CD4-positive, alpha-beta T cell treated with Interleukin-6 for 4 hours (primary cell): ENCODE data around the gene SPATA31C2.
"Not testable (repeated sequence)": the region's sequence is repeated elsewhere in the genome, so short reads cannot be mapped to it uniquely, and the experiment has no call there.

Source experiments
- DNase-seq: peaks from one replicate; pipeline ENCODE4 v3.0.0-alpha.2; 2020; ENCODE audit warnings: mixed read lengths

SPATA31C2 gene

GRCh38 chr9:88123413-88123812 lies 14.9 kb downstream of the SPATA31C2 start:
- not testable (repeated sequence) for DNase-seq

GRCh38 chr9:88118121-88118520 lies 20.2 kb downstream of the SPATA31C2 start:
- DNase-seq, result not testable (repeated sequence)

DNA sequence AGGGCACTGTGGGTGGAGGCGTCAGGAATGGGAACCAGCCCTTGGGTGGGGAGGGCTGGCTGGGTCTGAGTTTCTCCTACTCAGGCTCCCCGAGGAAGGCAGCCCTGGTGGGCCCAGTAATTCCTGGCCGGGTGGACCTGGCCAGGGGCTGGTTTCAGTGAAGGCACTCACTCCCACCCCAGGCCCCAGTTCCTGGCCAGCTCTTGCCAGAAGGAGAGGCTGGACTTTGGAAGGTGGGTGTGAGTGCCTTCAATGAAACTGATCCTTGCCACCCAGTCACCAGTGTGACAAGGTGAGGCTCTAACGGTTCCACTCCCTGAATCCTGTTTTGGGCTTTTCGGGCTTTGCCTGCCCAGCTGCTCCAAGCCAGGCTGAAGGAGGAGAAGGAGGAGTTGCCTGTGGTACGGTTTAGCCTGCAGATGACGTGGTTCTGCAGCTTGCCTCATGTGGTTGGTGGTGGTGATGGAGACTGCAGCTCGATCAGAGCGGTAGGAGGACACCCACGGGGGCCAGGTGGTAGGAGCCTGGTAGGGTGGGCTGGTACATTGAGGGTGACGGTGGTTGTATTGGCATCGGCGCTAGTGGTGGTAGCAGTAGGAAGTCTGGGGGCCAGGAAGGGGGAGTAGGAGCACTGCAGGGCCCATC lies 23.2 kb downstream of the SPATA31C2 start:
- DNase-seq, result not testable (repeated sequence)

DNA sequence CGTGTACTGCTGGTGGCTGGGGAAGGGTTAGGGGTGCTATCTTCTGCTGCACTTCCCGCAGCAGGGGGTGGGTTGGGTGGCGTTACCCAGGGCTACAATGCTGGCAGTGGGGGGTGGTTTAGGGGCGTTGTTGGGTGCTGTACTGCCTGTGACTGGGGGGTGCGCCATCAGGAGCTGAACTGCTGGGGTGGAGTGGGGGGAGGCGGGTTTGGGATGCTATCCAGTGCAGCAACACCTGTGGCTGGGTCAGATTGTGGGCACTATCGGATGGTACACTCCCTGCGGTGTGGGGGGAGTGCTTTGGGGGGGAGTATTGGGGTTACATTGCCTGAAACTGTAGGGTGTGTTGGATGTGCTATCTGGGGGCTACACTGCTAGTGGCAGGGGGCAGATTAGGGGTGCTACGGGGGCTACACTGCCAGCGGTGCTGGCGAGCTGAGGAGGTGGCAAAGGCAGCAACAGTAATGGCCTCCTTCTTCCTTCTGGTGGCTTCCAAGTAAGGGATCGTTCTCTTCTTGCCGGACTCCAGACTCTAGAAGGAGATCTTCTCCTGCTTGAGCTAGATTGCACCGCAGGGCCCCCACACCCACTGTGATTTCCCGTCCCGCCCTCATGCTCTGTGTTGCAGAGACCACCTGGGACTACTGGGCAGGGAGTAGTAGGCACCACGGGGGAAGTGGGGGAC lies 23.9 kb downstream of the SPATA31C2 start:
- DNase-seq, result not testable (repeated sequence)

DNA sequence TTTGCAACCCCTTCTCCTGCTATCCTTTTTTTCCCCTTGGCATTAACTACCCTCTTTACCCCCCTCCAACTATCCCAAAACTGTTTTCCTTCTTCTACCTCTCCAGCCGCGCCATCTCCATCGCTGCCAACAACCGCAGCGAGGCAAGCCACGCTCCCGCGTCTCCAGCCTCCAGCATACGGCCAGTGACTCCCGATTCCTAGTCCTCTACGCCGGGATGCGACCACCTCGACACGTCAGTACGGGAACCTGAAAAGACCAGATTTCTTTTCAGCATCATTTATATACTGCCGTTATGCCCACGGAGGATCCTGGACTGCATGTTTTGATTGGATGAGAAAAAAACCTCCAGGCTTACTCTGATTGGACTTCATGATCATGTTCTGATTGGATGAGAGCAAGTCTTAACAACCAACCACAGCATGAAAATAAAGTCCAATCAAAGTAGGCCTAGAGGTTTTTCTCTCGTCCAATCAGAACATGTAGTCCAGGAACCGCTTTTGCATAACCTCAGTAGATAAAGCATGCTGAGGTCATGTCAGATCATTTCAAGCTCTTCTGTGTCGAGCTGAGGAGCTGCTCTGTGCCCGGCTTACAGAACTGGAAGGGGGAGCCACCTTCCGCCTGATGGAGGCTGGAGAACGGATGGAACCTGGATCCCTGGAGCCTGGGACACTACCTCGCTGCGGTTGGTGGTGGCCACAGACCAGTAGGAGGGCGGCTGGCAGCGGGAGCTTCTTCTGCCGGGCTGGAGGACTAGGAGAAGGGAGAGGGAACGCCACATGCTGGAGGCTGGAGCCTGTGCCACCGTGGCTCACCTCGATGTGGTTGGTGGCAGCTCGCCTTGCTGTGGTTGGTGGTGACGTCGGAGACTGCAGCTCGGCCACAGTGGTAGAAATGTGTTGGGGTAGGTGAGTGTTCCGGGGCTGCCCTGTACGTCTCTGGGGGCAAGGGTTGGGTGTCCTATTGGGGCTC lies 24.8 kb downstream of the SPATA31C2 start:
- DNase-seq, result not testable (repeated sequence)

DNA sequence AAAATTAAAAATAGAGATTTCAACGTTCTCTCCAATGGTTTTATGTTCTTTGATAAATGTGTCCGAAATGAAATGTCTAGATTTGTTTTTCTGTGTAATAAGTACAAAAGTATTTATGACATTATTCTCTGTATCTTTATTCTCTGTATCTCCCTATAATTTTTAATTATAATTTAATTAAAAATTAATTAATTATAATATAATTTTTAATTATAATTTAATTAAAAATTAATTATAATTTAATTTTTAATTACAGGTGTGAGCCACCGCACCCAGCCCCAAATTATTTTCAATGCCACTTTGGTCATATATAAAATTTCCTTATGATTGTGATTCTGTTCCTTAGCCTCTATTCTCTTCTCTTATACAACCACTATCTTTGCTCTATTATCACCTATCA lies 28.2 kb downstream of the SPATA31C2 start:
- DNase-seq, result no peak

DNA sequence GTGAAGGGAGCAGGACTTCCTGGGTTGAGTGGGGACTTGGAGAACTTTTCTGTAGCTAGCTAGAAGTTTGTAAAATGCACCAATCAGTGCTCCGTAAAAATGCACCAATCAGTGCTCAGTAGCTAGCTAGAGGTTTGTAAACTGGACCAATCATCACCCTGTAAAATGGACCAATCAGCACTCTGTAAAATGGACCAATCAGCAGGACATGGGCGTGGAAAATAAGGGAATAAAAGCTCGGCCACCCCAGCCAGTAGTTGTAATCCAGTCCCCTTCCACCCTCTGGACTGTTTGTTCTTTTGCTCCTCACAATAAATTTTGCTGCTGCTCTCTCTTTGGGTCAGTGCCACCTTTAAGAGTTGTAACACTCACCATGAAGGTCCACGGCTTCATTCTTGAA lies 29.5 kb downstream of the SPATA31C2 start:
- DNase-seq, result no peak

DNA sequence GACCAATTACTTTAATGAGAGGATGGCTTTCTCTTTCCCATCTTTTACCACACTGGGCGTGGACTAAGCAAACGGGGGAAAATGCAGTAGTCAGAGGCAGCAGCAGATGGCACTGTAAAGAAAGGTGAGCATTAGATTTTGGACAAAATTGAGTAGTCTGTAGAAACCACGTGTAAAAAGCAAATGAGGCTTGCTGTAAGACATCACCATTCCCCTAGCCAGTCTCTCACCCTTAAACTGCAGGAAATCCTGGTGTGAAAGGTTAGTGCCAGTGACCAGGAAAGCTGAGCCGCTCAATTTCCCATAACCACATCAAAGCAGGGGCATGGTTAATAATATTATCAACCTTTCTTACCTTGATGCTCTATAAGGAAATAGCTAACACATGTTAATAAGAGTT lies 31.8 kb downstream of the SPATA31C2 start:
- no peak for DNase-seq

DNA sequence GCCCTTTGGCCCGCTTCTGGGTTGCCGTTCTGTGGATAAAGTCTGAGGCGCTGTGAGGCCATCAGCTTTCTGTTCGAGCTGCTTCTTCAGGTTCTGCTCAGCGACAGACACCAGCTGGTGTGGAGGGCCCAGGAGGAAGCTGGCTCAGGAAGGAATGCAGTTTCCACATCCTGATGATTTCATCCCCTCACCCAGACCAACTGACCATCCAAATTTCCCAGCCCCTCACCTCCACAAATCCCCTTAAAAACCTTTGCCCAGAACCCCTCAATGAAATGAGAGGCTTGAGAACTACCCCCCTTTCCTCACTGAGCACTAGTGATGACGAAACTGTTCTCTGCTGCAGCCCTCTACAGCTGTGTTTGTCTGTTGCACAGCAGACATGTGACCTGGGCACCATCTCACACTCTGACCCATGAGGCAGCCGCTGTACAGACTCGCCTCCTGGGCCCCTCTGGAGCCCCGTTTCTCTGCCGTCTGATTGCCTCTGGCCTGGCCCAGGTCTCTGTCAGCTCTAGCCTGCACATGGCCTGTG lies 45.4 kb downstream of the SPATA31C2 start:
- no peak for DNase-seq

DNA sequence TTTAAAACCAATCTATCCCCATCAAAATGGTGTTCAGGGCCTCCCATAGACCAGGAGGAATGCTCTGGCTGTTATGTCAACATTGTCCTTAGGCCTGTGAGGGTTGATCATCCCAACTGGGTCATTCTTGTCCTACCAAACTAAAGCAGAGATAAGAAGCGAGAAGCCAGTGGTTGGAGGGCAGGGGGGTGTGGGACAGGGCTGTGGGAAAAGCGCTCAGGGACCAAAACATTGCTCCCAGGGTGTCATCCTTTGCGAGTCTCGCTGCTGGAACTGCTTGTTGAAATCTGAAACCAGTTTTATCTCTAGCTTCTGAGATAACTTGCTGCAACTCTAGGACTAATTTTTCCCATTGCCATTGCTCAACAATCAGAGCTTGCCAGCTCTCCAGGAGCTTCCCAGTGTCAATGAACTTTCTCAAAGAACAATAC lies 48.1 kb downstream of the SPATA31C2 start:
- DNase-seq, result no peak

GRCh38 chr9:88087906-88088305 lies 50.4 kb downstream of the SPATA31C2 start:
- no peak for DNase-seq

GRCh38 chr9:88085476-88085875 lies 52.8 kb downstream of the SPATA31C2 start:
- DNase-seq, result no peak

DNA sequence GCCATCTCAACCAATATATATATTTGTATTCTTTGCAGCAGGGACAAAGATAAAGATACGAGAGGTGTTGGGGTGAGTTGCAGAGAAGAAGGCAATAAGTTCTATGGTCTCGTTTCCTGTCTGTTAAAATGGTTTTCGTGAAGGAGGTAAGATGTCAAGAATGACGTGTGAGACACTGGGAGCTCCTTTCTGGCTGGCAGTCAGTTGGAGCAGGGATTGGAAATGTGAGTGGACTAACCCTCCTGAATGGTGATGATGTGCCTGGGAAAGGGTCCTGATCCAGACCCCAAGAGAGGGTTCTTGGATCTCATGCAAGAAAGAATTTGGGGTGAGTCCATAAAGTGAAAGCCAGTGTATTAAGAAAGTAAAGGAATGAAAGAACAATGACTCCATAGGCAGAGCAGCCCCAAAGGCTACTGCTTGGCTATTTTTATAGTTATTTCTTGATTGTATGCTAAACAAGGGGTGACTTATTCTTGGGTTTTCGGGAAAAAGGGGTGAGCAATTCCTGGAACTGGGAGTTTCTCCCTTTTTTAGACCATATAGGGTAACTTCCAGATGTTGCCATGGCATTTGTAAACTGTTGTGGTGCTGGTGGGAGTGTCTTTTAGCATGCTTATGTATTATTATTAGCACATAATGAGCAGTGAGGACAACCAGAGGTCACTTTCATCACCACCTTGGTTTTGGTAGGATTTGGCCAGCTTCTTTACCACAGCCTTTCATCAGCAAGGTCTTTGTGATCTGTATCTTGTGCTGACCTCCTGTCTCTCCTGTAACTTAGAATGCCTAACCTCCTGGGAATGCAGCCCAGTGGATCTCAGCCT lies 53.7 kb downstream of the SPATA31C2 start:
- DNase-seq, result no peak
